ENCODE data around the gene ZSWIM9.

DNA sequence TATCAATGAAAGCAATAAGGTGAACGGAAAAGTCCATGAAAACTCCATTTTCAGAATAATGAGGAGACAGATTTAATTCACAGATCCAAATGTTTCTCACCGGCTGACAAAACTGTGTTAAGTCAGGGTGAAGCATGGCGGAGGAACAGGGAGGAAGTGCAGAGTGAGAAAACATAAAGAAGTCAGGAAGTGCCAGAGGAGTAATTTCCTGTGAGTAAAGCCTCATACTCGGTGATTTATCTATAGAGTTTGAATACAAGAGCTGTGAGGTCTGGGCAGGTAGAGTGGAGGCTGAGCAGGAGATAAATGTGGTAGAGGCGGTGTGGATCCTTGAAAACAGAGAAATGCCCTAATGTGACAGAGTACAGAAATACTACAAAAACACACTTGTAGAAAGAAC lies 73.8 kb downstream of the ZSWIM9 start:
- TF ChIP-seq, protein P1, sequence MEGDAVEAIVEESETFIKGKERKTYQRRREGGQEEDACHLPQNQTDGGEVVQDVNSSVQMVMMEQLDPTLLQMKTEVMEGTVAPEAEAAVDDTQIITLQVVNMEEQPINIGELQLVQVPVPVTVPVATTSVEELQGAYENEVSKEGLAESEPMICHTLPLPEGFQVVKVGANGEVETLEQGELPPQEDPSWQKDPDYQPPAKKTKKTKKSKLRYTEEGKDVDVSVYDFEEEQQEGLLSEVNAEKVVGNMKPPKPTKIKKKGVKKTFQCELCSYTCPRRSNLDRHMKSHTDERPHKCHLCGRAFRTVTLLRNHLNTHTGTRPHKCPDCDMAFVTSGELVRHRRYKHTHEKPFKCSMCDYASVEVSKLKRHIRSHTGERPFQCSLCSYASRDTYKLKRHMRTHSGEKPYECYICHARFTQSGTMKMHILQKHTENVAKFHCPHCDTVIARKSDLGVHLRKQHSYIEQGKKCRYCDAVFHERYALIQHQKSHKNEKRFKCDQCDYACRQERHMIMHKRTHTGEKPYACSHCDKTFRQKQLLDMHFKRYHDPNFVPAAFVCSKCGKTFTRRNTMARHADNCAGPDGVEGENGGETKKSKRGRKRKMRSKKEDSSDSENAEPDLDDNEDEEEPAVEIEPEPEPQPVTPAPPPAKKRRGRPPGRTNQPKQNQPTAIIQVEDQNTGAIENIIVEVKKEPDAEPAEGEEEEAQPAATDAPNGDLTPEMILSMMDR (conservative IDR thresholded peaks at IDR 0.05 in 1 of 2, IDR thresholded peaks at IDR 0.05 in 1 of 2; ENCODE audit: extremely low read depth in 1 of 2, insufficient read depth in 1 of 2, low read depth in 1 of 2, low read length in 2 of 2): no peak
- no peak for TF ChIP-seq EZH2 (IDR thresholded peaks at IDR 0.05; ENCODE audit: borderline replicate concordance, low read length)
